Esophagus (tissue), 2 donors: ENCODE measurements around the gene APOA4. TPM values are rescaled to one million over a fixed set of nuclear protein-coding genes. Genes with fewer than 3 reads are reported as not detected.
A peak's percentile ranks its signal among the peaks of the same experiment; 100 is the strongest.

Experiments used
- H3K27ac ChIP-seq, 2 donors: one replicate each; pipeline ENCODE4 v1.5.1; 2013; ENCODE audit warnings: low read depth in 2 of 2, mild to moderate bottlenecking in 2 of 2, inconsistent platforms in 1 of 2, low read length in 1 of 2, moderate library complexity in 1 of 2
- H3K27me3 ChIP-seq, 2 donors: one replicate each; pipeline ENCODE4 v1.6.1; 2013; ENCODE audit warnings: low read length in 2 of 2, control low read depth in 1 of 2, mild to moderate bottlenecking in 1 of 2; ENCODE audit not compliant: insufficient read depth in 2 of 2, control insufficient read depth in 1 of 2
- H3K36me3 ChIP-seq, 2 donors: one replicate each; pipeline ENCODE4 v1.6.1; 2013; ENCODE audit warnings: low read length in 1 of 2; ENCODE audit not compliant: control insufficient read depth in 2 of 2, insufficient read depth in 2 of 2
- H3K4me1 ChIP-seq, 2 donors: one replicate each; pipeline ENCODE4 v1.6.1; 2013; ENCODE audit warnings: low read length in 1 of 2; ENCODE audit not compliant: control insufficient read depth in 2 of 2, insufficient read depth in 2 of 2
- H3K4me3 ChIP-seq, 2 donors: one replicate each; pipeline ENCODE4 v1.5.1; 2013; ENCODE audit warnings: low read length in 2 of 2, mild to moderate bottlenecking in 2 of 2, low read depth in 1 of 2, moderate library complexity in 1 of 2
- H3K9me3 ChIP-seq, 2 donors: one replicate each; pipeline ENCODE4 v1.6.1; 2013; ENCODE audit warnings: mild to moderate bottlenecking in 2 of 2, low read depth in 1 of 2, low read length in 1 of 2, moderate library complexity in 1 of 2; ENCODE audit not compliant: control insufficient read depth in 2 of 2, insufficient read depth in 1 of 2
- WGBS, 2 donors: extraction: QIAGEN DNeasy Blood & Tissue Kit; methylation state at CpG; one replicate each; pipeline ENCODE4 v1.1.7; 2013; 5-methylcytosine and 5-hydroxymethylcytosine counted together
- polyA plus RNA-seq, 2 donors: library from polyadenylated mRNA; stranded (reverse); fragments of 200-250 nt; gene quantifications; one replicate each; pipeline ENCODE4 v1.2.3, GENCODE V29; 2013
- donor health status: healthy with polysubstance abuse.
- donor health status: Bipolar disorder and iron deficiency.

Gene APOA4
- polyA plus RNA-seq = under 1 TPM; 0.05 to 0.06 TPM

DNA sequence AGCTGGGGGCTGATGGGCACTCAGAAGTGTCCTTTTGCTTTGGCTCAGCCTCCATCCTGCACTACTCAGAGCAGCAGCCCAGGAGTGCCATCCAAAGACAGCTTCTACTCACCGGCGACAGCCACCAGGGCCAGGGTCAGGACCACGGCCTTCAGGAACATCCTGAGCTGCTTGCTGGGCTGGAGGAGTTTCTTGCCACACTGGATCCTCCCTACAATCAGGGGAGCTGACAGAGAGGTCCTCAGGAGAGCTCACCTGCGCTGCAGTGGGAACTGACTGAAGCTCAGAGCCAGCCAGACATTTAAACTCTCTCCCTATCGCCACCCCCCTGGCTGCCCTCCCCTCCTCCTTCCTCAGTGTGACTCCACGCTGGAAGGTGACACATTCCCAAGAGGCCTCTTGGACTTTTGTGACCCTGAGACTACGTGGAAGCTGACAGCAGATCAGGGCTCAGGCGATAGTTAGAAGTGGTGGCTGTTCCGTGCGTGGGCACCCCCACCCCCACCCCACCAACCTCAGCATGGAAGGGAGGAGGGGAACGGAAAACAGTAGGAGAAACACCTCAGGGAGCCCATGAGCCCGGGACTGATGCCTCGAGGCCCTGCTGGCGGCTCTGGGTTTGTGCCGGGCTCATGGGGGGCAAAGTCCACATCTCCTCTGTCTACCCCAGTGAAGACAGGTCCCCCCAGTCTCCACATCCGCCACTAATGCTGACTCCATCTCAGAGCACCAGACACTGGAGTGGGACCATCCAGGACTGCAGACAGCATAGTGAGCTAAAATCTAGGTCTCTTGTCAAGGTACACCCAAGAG lies at the start of gene APOA4:
APOA4 (minus strand) TSS at position 274 of the 813 bp plus-strand sequence; CDS start at position 161, 113 bp downstream.
- WGBS, 2 donors = 69 to 77% methylated on average over 16 of the region's 16 CpGs
- H3K27ac ChIP-seq = no peak within 1 kb of the TSS
- no peaks in the 10 kb centered on the region for H3K36me3 ChIP-seq
- no peak within 1 kb of the TSS for H3K4me3 ChIP-seq
- no peaks in the 10 kb centered on the region for H3K4me1 ChIP-seq
- no peaks in the 10 kb centered on the region for H3K9me3 ChIP-seq
- H3K27me3 ChIP-seq = no peaks in the 10 kb centered on the region

DNA sequence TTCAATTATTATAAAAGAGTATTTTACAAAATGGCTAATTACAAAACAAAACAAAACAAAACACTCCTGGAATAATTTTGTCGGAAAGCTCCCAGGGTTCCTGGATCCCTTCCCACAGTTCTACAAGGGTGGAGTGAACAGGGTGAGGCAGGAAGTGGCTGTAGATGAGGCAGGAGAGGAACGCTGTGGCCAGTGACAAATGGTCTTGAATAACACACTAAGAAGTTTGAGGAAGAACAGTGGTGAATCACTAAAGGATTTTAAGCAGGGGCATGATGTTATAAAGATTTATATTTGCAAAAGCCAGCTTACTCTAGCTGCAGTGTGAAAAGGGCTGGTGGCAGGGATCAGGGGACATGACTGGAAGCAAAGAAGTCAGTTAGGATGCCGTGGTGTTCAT lies 48.1 kb upstream of the APOA4 start:
- Histone ChIP-seq H3K27me3 (no peaks in the 10 kb centered on the region), H3K4me1 (no peaks in the 10 kb centered on the region), H3K9me3 (no peaks in the 10 kb centered on the region), H3K4me3 (no peak overlapping the region), H3K36me3 (peaks cover 25 to 28% of the 10 kb centered on the region in 2 donors), H3K27ac (no peak overlapping the region)
- 52 to 70% methylated on average over 3 of the region's 3 CpGs for WGBS, 2 donors

DNA sequence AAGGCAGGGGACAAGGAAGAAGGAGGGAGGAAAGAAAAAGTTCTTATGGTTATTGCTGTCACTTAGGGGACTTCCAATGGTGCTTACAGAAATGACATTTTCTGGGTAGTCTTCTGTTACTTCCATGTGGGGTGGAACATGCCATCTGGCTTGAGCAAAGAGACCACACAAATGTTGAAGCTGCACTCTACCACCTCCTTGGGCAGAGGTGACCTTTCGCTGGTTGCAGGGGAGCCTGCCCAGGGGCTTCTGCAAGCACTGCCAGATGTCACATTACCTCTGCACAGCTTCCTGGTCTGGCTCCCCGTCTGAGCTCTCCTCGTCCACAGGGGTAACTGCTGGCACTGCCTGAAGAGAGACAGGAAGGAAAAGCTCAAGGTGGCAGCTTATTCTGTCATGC lies 47.0 kb upstream of the APOA4 start:
- no peak overlapping the region for H3K4me3 ChIP-seq
- WGBS, 2 donors = 75 to 85% methylated on average over 3 of the region's 3 CpGs
- H3K27ac ChIP-seq = peak overlapping the region in 1 of 2 donors; percentile 9
- H3K4me1 ChIP-seq = no peaks in the 10 kb centered on the region
- no peaks in the 10 kb centered on the region for H3K27me3 ChIP-seq
- no peaks in the 10 kb centered on the region for H3K9me3 ChIP-seq
- H3K36me3 ChIP-seq = peaks cover 25 to 34% of the 10 kb centered on the region in 2 donors

DNA sequence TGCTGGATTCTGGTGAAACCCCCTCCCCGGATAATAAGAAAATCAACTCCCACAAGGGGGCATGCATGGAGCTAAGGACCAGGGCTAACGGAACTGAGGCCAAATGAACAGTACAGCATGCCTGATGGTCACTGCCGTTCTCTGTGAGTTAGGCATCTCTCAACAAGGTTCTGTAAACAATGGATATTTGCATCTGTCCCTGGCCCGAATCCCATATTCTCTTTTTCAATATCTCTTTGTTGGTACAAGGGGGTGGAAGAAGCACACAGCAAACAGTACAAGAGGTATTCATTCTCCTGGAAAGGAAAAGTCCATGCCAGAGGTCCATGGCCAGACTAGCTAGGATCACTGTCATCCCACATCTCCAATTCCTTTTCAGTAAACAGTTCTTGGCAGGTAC lies 46.5 kb upstream of the APOA4 start:
- Histone ChIP-seq H3K9me3 (no peaks in the 10 kb centered on the region), H3K4me3 (no peak overlapping the region), H3K36me3 (peaks cover 25 to 35% of the 10 kb centered on the region in 2 donors), H3K27me3 (no peaks in the 10 kb centered on the region), H3K4me1 (no peaks in the 10 kb centered on the region), H3K27ac (no peak overlapping the region)
- 78 to 79% methylated on average over 4 of the region's 4 CpGs for WGBS, 2 donors

DNA sequence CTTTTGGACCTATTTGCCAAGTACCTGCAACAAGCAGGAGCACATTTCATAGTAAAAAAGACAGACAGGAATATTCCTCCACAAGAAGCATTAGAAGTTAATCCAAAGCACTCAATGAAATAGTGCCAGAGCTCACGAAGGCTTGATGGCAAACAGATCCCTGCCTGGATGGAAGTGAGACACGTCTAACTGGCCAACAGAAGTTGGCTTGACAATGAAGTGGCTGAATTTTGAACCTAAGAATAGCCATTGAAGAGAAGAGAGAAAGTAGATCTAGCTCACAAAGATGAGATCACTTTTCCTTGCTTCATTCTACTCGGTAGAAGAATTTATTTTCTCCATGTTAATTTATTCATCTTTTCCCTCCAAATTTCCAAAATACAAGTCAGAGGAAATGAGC lies 45.0 kb upstream of the APOA4 start:
- Histone ChIP-seq H3K27ac (no peak overlapping the region), H3K36me3 (peaks cover 19 to 38% of the 10 kb centered on the region in 2 donors), H3K9me3 (no peaks in the 10 kb centered on the region), H3K4me3 (no peak overlapping the region), H3K27me3 (no peaks in the 10 kb centered on the region), H3K4me1 (no peaks in the 10 kb centered on the region)
- WGBS, 2 donors = 83 to 92% methylated on average over 3 of the region's 3 CpGs

DNA sequence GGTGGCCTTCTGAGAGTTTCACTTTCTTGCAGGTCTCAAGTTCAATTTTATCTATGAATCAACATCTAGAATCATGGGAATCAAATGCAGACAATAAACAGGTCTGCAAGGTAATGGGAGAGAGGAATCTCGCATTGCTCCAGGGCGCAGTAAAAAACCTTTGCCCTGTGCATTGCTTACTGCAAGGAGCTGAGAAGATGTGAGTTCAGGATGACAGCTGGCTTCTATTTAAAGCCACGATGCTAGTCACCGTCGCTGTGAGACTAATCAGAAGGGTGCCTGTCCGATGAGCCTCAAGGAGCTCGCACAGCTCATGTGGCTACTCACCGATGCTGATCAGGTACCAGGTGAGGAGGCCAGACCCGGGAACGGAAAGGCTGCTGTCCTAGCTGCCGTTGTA lies 44.5 kb upstream of the APOA4 start:
- Histone ChIP-seq H3K27me3 (no peaks in the 10 kb centered on the region), H3K36me3 (peaks cover 17 to 38% of the 10 kb centered on the region in 2 donors), H3K27ac (no peak overlapping the region), H3K9me3 (no peaks in the 10 kb centered on the region), H3K4me1 (no peaks in the 10 kb centered on the region), H3K4me3 (no peak overlapping the region)
- WGBS, 2 donors = 96% methylated on average over 11 of the region's 11 CpGs

DNA sequence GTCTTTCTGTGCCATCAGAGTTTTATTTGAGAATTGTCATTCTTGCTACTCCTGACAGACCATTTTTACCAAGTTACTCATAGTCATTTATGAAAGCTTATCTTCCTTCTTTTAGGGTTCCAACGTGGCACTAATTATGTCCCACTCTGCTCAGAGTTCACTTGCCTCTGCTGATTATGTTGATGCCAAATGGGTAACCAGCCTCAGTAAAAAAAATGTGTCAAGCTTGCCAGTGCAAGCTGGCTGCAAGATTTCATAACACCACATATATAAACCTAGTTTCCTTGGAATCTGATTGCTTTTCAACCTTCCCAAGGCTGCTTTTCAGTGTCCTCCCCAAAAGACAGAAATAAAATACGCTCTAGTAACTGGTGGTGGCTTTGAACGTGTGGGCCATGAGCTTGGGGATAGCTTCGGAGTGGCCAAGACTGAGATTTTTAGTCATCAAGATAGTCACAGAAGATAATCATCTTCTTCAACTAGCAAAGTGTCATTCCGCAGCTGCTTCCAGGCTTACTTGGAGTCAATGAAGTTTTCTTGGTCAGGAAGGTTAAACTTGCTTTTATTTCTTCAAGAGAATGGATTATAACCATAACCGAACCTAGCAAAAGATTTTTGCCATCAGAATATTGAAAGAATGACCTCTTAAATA lies 43.8 kb upstream of the APOA4 start:
- H3K27ac ChIP-seq = no peak overlapping the region
- H3K27me3 ChIP-seq = no peaks in the 10 kb centered on the region
- WGBS, 2 donors = 91 to 95% methylated on average over 6 of the region's 6 CpGs
- H3K36me3 ChIP-seq = peaks cover 19 to 41% of the 10 kb centered on the region in 2 donors
- no peak overlapping the region for H3K4me3 ChIP-seq
- H3K9me3 ChIP-seq = no peaks in the 10 kb centered on the region
- no peaks in the 10 kb centered on the region for H3K4me1 ChIP-seq

DNA sequence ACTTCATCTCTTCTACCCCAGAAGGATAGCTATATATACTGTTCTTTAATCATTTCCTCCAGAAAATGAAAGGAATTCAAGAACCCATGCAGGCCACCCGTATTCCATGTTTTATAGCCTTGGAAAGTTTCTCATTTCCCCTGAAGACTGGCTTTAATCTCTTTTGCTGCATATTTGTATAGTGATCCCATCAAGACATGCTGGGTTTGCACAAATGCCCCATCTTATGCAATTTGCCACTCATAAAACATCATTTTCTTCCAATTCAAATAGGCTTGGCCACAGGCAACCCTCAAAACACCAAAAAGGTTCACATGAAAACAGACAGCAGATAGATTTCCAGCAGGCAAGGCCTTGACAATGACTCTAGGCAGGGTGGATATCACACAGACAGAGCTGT lies 42.6 kb upstream of the APOA4 start:
- H3K4me3 ChIP-seq = no peak overlapping the region
- peaks cover 22 to 43% of the 10 kb centered on the region in 2 donors for H3K36me3 ChIP-seq

DNA sequence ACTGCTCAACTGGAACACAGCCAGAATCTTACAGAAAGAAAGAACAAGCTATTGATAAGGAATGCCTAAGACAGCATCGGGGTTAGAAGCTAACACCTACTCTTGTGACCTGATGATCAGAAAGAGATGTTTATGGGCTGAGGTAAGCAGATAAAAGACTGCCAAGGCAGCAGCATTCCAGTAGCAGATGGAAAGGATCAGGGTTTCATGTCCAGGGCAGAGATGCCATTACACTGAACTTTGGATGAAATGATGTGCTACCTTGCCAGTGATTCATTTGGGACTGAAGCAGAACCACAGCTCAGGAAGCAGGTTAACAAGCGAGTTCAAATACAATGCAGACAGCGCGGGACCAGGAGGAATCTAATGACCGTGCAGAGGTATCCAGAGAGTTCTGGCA lies 41.4 kb upstream of the APOA4 start:
- no peak overlapping the region for H3K4me3 ChIP-seq
- no peaks in the 10 kb centered on the region for H3K27me3 ChIP-seq
- H3K27ac ChIP-seq = no peak overlapping the region
- H3K36me3 ChIP-seq = peaks cover 22 to 41% of the 10 kb centered on the region in 2 donors
- WGBS, 2 donors = 88 to 94% methylated on average over 5 of the region's 5 CpGs
- no peaks in the 10 kb centered on the region for H3K4me1 ChIP-seq
- H3K9me3 ChIP-seq = no peaks in the 10 kb centered on the region

More for the DNA sequence above, 42.6 kb upstream of the APOA4 start:
- H3K27ac ChIP-seq = no peak overlapping the region
- no peaks in the 10 kb centered on the region for H3K9me3 ChIP-seq
- H3K27me3 ChIP-seq = no peaks in the 10 kb centered on the region
- H3K4me1 ChIP-seq = no peaks in the 10 kb centered on the region
- 83% methylated on average over 1 of the region's 1 CpG for WGBS, 2 donors
